GM21526 (cell line): ENCODE measurements around the gene THADA.

Source experiments
- ATAC-seq: cut with Tn5 transposase; IDR thresholded peaks from one replicate; pipeline ENCODE4 v1.9.1; 2021; ENCODE audit warnings: moderate library complexity; ENCODE audit not compliant: unreplicated experiment, low FRiP score

THADA gene

DNA sequence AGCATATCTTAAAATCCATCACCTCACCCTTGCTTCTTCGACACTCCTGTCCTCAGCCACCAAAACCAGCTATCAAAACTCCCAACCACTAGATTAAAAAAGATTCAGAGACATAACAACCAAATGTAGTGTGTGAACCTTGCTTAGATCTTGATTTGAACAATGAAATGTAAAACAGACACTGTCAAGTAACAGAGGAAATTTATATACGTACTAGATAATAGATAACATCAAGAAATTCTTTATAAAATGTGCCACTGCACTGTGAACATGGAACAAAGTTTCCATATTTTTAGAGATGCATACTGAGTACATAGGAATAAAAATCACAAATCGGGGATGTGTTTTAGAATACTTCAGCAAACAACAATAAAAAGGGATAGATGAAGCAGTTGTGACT, 86.0 kb downstream of the THADA start:
- no peak for ATAC-seq

DNA sequence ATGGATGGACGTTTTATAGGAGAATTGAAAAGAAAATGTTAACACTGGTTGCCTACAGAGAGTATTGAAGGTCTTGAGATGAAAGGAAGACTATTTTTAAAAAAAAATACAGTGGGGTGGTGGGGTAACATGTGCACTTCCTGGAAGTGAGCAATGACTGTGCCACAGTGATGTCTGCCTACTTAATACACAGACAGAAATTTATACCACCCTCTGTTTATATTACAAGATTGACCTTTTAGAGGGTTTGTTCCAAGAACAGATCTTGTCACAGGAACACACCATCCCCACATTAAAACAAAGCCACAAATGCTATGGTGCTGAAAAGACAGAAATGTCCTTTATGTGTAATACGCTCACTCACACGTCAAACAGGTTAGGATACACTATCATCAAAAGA, 87.6 kb downstream of the THADA start:
- no peak for ATAC-seq

DNA sequence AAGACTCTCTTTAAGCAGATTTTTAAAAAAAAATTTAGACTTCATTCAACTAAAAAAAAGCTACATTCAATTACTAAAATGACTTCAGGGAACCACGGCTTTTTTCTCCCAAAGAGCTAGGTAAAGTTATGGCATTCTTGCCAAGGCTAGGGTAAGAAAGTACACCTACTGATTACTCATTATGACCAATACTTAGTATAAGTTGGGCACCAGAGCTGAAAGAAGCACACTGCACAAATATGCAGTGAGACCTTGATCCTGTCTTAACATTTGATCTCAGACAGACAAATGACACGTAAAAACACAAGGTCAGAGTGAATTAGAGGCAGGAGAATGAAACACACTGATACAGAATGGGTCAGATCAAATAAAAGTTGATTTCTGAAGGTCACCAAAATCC, 88.7 kb downstream of the THADA start:
- ATAC-seq: no peak

DNA sequence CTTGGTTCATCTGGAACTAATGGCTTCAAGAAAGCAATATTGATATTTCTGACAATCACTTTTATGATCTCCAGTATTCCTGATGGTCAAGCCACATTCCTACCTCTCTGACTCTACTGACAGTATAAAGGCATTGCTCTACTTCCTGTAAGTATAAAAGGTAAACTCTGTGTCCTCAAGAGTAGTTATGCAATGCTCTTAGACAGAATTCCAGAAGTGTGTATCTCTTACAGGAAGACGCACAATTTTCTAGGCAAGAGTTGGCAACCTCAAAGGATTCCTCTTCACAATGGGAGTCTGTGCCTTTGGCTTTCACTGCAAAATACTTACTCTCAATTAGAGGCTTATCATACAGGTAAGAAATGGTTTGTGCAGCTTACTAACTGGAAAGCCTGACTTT, 100.1 kb downstream of the THADA start:
- ATAC-seq: no peak

DNA sequence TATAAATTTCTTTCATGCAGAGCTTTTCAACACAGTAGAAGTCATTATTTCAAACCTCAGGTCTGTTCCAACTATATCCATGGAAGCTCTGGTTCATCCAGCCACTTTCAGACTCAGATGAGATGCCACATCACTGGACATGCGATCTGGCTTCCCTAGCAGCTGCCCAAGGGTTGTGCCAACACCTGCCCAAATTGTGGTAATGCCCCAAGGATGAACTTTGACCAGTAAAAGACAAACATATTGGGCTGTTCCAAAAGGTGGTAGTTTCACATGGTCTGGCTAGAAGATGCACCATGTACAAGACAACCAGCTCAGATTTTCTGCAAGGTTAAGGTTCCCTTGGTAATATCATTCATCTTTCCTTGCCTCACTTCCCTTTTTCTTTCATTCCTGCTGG, 101.9 kb downstream of the THADA start:
- ATAC-seq: no peak

DNA sequence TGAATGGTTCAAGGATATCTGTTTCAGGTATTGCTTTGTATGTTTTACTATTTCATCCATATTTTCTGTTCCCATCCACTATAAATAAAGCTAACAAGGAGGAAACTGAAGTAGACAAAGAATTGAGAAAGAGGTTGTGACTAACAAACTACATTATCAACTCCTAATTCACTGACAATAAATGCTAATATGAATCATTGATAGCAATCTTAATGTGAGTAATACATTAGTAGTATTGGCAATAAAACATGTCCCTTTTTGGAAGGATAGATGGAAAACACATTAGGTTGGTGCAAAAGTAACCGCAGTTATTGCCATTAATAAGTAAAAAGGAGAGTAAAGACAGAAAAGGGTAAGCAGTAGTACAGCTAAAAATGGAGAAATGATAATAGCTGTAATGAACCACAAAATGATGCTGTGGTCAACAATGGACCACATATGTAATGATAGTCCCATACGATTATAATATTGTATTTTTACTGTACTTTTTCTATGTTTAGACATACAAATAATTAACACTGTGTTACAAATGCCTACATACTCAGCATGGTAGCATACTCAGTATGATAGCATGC, 104.7 kb downstream of the THADA start:
- ATAC-seq: no peak

DNA sequence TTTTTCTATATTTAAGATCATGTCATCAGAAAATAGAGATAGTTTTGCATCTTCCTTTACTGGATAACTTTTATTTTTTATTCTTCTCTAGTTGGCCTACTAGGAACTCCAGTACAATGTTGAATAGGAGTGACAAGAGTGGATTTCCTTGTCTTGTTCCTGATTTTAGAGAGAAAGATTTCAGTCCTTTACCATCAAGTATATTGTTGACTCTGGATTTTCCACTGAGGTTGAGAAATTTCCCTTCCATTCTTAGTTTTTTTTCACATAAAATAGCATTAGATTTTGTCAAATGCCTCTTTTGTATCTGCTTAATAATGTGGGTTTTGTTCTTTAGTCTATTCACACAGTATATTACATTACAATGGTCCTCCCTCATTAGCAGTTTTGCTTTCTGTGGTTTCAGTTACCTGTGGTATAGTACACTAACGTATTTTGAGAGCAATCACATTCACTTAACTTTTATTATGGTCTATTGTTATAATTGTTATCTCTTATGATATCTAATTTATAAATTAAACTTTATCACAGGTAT, 105.5 kb downstream of the THADA start:
- ATAC-seq: no peak

DNA sequence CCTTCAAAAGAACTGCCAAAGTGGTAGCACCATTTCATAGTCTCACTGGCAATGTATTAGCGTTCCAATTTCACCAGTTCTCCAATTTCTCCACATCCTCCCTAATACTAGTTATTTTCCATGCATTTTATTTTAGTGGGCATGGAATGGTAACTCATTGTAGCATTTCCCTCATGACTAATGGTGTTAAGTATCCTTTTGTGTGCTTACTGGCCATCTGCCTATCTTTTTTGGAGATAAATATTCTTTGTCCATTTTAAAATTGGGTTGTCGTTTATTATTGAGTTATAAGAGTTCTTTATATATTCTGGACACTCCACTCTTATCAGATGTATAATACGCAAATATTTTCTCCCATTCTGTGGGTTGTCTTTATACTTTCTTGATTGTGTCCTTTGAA, 107.1 kb downstream of the THADA start:
- ATAC-seq: no peak

DNA sequence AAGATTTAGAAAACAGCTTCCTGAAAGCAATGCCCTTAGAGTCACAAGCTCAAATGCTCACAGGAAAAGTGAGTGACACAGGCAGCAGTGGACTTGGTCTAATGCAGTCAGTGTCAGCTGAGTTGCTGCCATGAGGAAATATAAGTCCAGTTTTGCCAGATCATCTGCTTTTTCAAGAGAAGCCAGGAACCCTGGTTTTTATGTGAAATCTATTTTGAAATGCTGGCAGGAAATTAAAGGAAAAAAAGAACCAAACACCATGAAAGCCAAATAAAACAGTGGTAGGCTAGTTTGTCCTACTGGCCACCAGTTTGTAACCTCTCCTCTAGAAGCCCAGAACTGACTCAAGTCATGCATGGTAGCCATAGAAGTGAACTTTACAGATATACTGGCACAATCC, 109.2 kb downstream of the THADA start:
- ATAC-seq: no peak

DNA sequence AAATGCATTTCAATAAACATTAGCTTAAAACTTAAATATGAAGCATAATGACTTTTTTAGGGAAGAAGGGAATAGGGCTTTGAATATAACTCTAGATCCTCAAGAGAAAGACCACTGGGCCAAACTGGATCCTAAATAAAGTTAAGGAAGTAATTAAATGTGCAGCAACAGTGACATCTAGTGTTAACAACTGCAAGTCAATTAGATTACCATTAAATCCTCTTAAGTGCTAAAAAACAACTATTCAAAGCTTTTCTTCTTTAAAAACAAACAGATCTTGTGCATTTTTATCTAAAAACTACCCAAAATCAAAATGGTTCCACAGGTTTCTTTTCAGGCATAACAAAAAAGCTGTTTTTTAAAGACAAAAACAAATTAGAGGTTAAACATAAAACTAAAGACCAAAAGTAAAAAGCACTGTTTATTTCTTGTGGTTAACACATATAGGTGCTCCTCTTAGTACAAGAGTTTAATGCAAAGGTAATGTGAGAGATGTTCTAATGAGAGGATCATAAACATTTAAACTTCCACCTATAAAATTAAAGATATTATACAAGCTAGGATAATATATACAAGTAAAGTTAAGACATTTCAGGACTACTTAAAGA, 111.4 kb downstream of the THADA start:
- ATAC-seq: no peak

DNA sequence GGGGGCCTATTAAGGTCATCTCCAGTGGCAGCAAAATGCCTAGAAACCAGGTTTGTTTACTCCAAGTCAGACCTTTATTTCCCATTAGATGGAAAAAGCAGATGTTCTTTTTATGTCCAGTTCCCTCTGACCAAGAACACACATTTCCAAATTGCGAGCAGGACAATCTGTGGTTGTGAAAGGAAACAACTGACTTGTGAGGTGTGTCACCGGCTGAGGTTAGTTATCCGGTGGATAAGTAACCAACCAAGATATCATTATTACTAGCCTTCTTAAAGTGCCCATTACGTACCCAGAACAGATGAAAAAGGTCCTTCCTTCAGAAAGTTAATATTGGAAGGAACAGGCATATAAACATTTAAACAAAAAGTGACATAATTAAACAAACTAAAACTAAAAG, 112.9 kb downstream of the THADA start:
- ATAC-seq: no peak

DNA sequence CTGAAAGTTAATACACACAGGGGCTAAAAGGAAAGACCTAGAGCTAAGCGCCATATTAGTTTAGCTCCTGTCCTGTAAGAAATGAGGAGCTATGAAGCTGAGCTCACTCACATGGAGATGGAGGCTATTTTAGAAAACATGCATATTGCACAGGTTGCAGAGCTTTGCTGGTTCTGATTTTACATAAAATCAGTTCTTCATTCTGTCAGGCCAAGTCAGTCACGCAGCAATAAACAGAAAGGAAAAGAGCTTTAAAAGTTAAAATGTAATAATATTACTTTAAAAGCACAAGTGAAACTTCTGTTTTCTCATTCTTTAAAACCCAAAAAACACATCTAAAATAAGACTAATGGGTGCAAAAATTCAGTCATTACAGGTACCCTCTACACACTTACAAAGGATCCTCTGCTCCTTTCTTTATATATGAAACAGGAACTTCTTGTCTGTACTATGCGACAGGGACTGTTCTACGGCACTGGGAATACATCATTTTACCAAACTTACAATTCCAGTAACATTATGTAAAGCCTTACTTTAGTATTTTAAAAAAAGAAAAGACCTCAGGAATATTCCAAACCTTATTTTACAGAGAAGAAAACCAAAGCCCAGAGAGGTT, 113.8 kb downstream of the THADA start:
- ATAC-seq: no peak

DNA sequence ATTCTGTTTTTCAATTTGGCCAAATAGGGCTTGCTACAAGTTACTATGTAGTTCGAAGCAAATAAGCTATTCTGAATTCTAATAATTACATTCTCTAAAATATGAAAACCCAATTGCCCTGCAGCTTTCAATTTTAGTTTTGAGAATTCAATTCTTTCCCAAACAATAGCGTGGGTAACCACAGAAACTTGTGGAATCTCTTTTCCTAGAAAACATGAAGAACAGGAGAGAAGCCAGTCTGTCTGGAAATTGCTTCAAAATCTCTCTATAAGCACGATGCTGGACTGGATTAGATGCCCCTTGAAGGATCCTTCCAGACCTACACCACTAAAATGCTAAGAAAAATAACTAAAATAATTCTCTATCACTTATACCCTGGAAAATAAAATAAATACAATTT, 115.0 kb downstream of the THADA start:
- no peak for ATAC-seq

DNA sequence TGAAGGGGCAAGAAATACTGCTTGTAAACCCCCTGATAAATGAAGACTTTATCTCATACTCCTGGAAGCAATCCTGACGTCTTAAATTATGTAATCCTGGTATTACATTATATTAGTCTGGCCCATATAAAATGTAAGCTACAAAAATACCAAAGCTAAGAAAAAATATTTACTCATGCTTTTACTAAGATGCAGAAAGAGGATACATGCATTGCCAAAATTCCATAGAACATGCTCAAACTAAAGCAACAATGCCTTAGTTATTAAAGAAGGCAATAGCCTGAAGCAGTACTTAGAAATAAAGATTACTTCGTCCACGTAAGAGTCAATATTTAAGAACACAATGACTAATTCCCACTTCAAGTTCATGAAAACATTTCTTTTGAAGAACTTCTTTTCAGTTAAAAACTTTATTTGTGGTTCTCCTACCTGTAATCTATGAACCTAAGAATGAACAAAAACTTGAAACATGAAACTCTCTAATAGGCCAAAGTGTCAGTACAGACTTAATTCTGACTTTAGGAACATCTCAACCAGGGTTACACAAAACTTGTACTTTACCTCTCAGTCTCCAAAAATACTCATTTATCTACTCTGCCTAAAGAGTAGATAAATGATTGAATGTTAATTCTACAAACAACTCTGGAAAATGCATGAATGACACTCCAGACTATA, 117.3 kb downstream of the THADA start:
- no peak for ATAC-seq

DNA sequence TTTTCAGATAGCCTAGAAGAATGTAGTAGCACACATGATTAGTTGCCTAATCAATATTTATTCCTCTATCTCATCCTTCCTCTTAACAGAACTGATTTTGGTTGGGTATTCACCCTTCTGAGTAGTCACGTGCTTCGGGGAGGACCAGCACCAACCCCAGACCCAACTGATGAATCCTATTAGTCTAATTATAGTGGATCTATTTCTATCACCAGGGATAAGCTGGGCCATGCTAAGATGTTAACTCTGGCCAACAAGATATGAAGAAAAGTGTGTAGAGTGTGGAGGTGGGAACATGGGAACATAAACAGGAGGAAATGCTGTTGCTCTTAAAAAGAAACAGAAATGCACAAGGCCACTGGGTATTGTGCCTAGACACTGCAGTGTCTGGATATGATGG, 119.9 kb downstream of the THADA start:
- no peak for ATAC-seq

DNA sequence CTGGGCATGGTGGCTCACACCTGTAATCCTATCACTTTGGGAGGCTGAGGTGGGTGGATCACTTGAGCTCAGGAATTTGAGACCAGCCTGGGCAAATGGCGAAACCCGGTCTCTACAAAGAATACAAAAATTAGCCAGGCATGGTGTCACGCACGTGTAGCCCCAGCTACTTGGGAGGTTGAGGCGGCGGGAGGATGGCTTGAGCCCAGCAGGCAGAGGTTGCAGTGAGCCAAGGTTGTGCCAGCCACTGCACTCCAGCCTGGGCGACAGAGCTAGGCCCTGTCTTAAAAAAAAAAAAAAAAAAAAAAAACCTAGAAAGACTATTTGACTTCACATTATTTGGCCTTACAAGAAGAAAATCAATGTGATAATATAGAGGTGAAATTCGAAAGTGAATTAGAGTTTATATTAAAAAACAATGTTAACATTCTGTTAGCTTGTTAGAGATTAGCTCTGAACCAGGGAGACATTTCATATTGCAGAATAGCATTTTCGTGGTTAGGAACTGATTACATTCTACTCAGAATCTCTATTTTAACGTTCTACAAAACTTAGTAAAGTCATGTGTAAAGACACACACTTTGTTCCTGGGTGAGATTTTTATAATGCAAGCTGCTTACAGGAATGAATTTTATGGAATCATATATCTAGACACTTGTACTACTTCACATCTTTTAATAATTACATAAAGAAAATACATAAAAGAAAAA, 120.5 kb downstream of the THADA start:
- ATAC-seq: no peak

DNA sequence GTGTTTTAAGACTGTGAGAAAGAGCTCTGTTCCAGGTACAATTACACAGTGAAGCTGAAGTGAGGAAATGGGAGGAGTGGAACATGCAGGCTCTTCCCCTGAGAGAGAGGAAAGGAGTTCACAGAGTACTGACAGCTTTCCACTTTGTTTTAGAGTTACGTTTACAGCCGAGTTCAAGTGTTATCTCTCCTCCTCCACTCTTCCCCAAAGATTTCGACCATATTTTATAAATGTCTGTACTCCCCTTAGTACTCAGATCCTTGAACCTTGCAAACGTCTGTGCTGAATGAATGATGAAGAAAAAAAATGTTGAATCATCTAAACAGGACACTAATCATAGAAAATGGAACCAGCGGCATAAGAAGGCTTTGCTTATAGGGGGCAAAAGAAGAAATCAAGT, 121.6 kb downstream of the THADA start:
- ATAC-seq: no peak

DNA sequence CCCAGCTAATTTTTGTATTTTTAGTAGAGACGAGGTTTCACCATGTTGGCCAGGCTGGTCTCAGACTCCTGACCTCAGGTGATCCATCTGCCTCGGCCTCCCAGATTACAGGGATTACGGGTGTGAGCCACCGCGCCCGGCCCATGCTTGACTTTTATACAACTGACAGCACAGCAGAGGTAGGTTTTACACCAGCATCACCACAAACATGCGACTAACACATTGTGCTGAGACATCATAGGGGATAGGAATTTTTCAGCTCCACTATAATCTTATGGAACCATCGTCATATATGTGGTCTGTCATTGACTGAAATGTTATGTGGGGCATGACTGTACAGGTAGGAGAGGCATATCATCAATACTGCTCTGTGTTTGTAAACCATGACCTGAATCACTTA, 122.1 kb downstream of the THADA start:
- no peak for ATAC-seq

DNA sequence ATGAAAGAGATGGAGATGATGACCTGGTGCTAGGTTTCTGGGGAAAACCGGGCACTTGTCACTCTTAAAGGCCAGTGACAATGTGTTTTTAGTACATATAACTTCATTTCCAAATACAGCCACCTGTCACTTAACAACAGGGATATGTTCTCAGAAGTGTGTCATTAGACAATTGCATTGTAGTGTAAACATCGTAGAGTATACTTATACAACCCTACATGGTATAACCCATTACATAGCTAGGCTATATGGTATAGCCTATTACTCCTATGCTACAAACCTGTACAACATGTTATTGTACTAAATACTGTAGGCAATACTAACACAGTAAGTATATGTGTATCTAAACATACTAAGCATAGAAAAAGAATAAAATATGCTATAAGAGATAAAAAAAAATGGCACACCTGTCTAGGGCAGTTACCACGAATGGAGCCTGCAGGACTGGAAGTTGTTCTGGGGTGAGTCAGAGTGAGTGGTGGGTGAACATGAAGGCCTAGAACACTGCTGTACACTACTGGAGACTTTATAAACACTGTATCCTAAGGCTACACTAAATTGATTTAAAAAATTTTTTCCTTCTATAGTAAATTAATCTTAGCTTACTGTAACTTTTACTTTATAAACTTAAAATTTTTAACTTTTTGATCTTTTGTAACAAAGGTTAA, 123.2 kb downstream of the THADA start:
- no peak for ATAC-seq

DNA sequence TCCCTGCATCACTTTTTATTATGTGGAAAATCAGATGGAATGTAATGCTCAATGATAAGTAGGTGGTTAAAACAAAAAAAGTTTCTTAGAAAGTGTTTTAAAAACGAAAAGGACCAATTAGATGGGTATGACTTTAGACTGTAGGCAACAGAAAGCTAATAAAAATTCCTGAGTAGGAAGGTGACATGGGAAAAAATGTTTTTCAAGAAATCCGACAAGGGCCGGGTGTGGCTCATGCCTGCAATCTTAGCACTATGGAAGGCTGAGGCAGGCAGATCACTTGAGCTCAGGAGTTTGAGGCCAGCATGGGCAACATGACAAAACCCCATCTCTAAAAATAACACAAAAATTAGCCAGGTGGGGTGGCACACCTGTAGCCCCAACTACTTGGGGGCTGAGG, 126.1 kb downstream of the THADA start:
- ATAC-seq: no peak

DNA sequence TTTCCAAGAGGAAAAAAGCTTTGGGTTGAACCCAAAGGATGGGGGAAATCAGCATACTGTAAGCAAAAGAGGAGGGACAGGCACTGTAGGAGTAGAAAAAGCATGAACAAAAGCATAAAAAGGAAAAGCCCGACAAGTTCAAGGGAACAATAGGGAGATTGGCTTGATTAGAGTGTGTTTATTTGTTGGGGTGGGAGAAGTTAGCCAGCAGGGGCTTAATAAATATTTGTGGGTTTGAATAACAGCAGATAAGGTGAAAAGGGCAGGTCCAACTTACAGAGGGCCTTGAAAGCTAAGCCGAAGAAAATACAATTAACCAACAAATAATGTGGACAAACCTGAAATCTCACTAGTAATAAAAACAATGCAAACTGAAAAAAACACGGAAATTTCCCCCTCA, 126.7 kb downstream of the THADA start:
- ATAC-seq: no peak
